ENCODE data around the gene TYK2. TPM values are rescaled to one million over a fixed set of nuclear protein-coding genes. Genes with fewer than 3 reads are reported as not detected.
A peak's percentile ranks its signal among the peaks of the same experiment; 100 is the strongest.
"Not testable (repeated sequence)": the region's sequence is repeated elsewhere in the genome, so short reads cannot be mapped to it uniquely, and the experiment has no call there.

The TYK2 gene
- total RNA-seq, 4 donors from 2014 or later: 112 to 166 (median 125) TPM

DNA sequence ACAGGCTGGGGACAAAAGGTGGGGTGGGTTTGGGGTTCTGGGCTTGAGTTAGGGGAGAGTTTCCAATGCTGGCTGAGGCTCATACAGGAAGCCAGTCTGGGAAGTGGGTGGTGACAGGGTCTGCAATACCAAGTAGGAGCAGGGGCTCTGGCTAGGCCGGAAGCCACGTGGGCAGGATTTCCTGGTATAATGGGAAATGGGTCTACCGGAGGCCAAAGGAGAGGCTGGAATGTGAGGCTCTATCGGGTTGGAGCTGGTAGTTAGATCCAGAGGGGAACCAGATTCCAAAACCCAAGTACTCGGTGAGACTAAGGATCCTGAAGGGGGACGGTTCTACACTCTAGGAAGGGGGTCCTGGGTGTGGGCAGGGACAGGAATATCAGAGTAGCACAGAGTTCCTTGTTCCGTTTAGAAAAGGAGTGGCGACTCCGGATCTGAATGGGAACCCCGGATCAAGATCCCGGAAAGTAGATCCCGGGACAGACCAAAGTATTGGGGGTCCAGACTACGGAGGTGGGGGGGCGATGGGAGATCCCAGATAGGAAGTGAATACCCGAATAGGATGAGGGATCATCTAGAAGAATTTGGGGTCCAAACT lies 22.2 kb upstream of the TYK2 start:
- H3K4me1 ChIP-seq: peaks cover 0 to 48% (median 29%) of the 10 kb centered on the region in 4 donors
- H3K27ac ChIP-seq: peak overlapping the region in 2 of 4 donors; percentile 74 to 87
- H3K9me3 ChIP-seq: no peaks in the 10 kb centered on the region
- peaks cover 0 to 5% (median 0%) of the 10 kb centered on the region in 3 donors for H3K36me3 ChIP-seq
- H3K27me3 ChIP-seq: peaks cover 0 to 29% of the 10 kb centered on the region in 2 donors
- DNase-seq (ENCODE audit: low spot score in 2 of 2): no peak
- TF ChIP-seq POLR2A (IDR thresholded peaks at IDR 0.05): no peak
- TF ChIP-seq, protein P1, sequence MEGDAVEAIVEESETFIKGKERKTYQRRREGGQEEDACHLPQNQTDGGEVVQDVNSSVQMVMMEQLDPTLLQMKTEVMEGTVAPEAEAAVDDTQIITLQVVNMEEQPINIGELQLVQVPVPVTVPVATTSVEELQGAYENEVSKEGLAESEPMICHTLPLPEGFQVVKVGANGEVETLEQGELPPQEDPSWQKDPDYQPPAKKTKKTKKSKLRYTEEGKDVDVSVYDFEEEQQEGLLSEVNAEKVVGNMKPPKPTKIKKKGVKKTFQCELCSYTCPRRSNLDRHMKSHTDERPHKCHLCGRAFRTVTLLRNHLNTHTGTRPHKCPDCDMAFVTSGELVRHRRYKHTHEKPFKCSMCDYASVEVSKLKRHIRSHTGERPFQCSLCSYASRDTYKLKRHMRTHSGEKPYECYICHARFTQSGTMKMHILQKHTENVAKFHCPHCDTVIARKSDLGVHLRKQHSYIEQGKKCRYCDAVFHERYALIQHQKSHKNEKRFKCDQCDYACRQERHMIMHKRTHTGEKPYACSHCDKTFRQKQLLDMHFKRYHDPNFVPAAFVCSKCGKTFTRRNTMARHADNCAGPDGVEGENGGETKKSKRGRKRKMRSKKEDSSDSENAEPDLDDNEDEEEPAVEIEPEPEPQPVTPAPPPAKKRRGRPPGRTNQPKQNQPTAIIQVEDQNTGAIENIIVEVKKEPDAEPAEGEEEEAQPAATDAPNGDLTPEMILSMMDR (IDR thresholded peaks at IDR 0.05): no peak
- no peak for TF ChIP-seq EP300 (IDR thresholded peaks at IDR 0.05)
- H3K4me3 ChIP-seq: peak overlapping the region; percentile 62 to 85 (median 74)
- WGBS, 2 donors: 1% methylated on average over 15 of the region's 15 CpGs

DNA sequence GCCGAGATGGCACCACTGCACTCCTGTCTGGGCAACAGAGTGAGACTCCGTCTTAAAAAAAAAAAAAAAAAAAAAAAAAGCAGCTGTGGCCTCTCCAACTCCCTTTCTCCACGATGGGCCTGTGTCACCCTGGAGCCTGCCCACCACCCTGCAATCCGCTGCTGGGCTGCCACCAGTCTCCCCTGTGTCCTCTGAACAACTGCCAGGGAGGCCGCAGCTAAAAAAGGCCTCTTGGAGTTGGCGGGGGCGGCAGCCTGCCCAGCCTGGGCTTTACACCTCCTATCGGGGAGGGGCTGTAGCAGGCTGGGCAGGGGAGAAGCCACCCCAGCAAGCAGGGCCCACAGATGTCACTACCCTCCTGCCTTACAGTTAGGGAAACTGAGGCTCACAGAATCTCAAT lies 19.5 kb upstream of the TYK2 start:
- peaks cover 0 to 39% (median 25%) of the 10 kb centered on the region in 4 donors for H3K4me1 ChIP-seq
- no peak for TF ChIP-seq POLR2A (IDR thresholded peaks at IDR 0.05)
- TF ChIP-seq, protein P1 (IDR thresholded peaks at IDR 0.05): no peak
- no peak for TF ChIP-seq EP300 (IDR thresholded peaks at IDR 0.05)
- no peak overlapping the region for H3K27ac ChIP-seq
- H3K9me3 ChIP-seq: no peaks in the 10 kb centered on the region
- DNase-seq (ENCODE audit: low spot score in 2 of 2): no peak
- H3K4me3 ChIP-seq: no peak overlapping the region
- WGBS, 2 donors: 89 to 90% methylated on average over 8 of the region's 8 CpGs
- H3K27me3 ChIP-seq: peaks cover 0 to 4% of the 10 kb centered on the region in 2 donors
- H3K36me3 ChIP-seq: peaks cover 0 to 25% (median 9%) of the 10 kb centered on the region in 3 donors

DNA sequence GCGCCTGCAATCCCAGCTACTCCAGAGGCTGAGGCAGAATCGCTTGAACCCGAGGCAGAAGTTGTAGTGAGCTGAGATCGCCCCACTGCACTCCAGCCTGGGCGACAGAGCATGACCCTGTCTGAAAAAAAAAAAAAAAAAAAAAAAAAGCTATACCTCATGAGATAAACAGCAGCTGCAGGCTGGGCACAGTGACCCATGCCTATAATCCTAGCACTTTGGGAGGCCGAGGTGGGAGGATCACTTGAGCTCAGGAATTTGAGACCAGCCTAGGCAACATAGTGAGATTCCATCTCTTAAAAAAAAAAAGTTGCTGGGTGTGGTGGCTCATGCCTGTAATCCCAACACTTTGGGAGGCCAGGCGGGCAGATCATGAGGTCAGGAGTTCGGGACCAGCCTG lies 19.0 kb upstream of the TYK2 start:
- H3K36me3 ChIP-seq: peaks cover 0 to 30% (median 12%) of the 10 kb centered on the region in 3 donors
- H3K9me3 ChIP-seq; H3K27me3 ChIP-seq; H3K4me3 ChIP-seq; H3K27ac ChIP-seq; DNase-seq (ENCODE audit: low spot score in 2 of 2): not testable (repeated sequence)
- peaks cover 0 to 33% (median 19%) of the 10 kb centered on the region in 4 donors for H3K4me1 ChIP-seq
- 83 to 91% methylated on average over 8 of the region's 8 CpGs for WGBS, 2 donors

DNA sequence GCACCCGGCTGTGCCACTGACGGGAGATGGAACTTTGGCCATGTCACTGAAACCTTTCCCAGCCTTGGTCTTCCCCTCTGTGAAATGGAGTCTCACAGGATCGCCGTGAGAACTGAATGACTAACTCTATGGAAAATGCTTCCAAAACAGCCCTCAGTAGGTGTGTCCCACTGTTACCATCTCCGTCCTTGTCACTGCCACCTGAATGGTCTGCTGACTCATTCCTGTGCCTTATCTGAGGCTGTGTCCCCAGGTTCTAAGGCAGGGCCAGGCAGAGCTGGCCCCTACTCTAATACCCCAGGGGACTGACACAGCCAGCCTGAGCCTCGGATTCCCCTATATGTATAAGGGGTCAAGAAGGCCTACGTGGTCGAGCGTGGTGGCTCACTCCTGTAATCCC lies 18.4 kb upstream of the TYK2 start:
- no peak overlapping the region for H3K4me3 ChIP-seq
- no peaks in the 10 kb centered on the region for H3K27me3 ChIP-seq
- DNase-seq (ENCODE audit: low spot score in 2 of 2): no peak
- H3K9me3 ChIP-seq: no peaks in the 10 kb centered on the region
- WGBS, 2 donors: 85 to 87% methylated on average over 9 of the region's 9 CpGs
- peaks cover 3 to 35% (median 12%) of the 10 kb centered on the region in 3 donors for H3K36me3 ChIP-seq
- peaks cover 0 to 31% (median 17%) of the 10 kb centered on the region in 4 donors for H3K4me1 ChIP-seq
- TF ChIP-seq POLR2A (IDR thresholded peaks at IDR 0.05): no peak
- TF ChIP-seq, protein P1 (IDR thresholded peaks at IDR 0.05): no peak
- no peak for TF ChIP-seq EP300 (IDR thresholded peaks at IDR 0.05)
- H3K27ac ChIP-seq: no peak overlapping the region

DNA sequence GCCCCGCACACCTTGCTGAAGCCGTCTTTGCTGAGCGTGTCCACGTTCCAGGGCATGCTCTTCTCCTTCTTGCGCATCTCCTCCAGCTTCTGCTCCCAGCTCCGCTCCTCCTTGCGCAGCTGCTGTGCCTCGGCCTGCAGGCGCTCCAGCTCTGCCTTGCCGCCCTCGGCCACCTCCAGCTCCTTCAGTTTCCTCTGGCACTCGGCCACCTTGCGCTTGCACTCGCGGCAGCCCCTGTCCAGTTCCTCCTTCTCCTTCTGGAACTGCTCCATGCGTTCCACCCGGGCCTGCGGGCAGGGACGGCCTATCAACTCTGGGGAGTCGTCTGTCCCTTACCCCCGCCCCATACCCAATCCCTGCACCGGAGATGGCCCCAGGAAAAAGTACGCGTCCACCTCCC lies 15.5 kb upstream of the TYK2 start:
- no peak for DNase-seq (ENCODE audit: low spot score in 2 of 2)
- 82% methylated on average over 24 of the region's 24 CpGs for WGBS, 2 donors
- Histone ChIP-seq H3K4me3 (no peak overlapping the region), H3K27ac (no peak overlapping the region), H3K9me3 (no peaks in the 10 kb centered on the region), H3K36me3 (peaks cover 3 to 64% (median 25%) of the 10 kb centered on the region in 3 donors), H3K27me3 (no peaks in the 10 kb centered on the region), H3K4me1 (peaks cover 0 to 11% (median 2%) of the 10 kb centered on the region in 4 donors)
- TF ChIP-seq, protein P1 (IDR thresholded peaks at IDR 0.05): no peak
- TF ChIP-seq POLR2A (IDR thresholded peaks at IDR 0.05) (no peak), EP300 (IDR thresholded peaks at IDR 0.05) (no peak)

All from tibial nerve (tissue), 4 donors.